C4-2B (cell line): Measurements from ENCODE around the gene ULK1.

ENCODE experiments used
- ZFX ChIP-seq: fragments of 450-650 bp; IDR thresholded peaks from 2 replicates; pipeline ENCODE4 v1.6.1; 2017
- TF ChIP-seq, protein P1 (sequence below): fragments of 450-650 bp; conservative IDR thresholded peaks from 2 replicates; pipeline ENCODE4 v1.5.1; 2017; ENCODE audit warnings: mild to moderate bottlenecking

- TF ChIP-seq, protein P1, sequence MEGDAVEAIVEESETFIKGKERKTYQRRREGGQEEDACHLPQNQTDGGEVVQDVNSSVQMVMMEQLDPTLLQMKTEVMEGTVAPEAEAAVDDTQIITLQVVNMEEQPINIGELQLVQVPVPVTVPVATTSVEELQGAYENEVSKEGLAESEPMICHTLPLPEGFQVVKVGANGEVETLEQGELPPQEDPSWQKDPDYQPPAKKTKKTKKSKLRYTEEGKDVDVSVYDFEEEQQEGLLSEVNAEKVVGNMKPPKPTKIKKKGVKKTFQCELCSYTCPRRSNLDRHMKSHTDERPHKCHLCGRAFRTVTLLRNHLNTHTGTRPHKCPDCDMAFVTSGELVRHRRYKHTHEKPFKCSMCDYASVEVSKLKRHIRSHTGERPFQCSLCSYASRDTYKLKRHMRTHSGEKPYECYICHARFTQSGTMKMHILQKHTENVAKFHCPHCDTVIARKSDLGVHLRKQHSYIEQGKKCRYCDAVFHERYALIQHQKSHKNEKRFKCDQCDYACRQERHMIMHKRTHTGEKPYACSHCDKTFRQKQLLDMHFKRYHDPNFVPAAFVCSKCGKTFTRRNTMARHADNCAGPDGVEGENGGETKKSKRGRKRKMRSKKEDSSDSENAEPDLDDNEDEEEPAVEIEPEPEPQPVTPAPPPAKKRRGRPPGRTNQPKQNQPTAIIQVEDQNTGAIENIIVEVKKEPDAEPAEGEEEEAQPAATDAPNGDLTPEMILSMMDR = no peak
- TF ChIP-seq ZFX = no peak
These were observed 50.3 kb downstream of the ULK1 start for GRCh38 chr12:131944601-131945251.
